NCI-H1092 (cell line): ENCODE data around the gene MEOX1.

ENCODE experiments used
- DNase-seq: peaks from one replicate; lab custom pipeline; 2025; lab: John Stamatoyannopoulos, UW

MEOX1 gene

DNA sequence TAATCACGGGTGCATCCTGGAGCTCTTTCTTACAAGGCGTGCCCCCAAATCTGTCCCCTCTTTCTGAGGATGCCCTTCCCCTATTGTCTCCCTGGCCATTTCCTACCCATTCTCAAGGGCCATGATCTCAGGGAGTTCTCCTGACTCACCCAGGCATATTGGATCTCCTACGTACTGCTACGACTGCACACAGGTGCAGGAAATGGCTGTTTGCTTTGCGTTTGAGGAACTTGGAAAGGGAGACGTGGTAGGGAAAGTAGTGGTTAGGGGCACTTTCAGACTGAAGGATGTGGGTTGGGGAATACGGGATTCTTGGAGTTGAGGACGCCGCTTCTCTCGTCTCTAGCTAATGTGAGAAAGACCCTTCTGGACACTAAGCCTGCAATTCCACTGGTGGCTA, 18.7 kb upstream of the MEOX1 start:
- no peak for DNase-seq

- no peak for DNase-seq
These were observed 18.2 kb upstream of the MEOX1 start for GRCh38 chr17:43679911-43680310.

DNA sequence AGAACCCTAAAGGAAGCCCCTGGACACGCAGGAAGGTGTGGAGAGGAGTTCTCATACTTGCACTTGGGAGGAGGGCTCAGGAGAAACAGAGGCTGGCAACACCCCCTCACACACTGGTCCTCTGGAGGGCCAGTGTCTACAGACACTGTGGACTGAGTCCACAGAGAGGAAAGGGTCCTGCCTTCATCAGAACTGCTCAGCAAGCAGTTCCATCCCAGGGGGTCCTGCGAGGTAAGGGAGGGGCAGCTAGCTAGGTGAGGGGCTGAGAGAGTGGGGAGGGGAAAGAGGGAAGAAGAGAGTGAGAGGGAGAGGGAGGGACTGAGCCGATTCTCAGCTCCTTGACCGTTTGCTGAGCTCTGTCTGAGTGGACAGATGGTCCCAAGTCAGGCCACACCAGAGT, 17.7 kb upstream of the MEOX1 start:
- no peak for DNase-seq

DNA sequence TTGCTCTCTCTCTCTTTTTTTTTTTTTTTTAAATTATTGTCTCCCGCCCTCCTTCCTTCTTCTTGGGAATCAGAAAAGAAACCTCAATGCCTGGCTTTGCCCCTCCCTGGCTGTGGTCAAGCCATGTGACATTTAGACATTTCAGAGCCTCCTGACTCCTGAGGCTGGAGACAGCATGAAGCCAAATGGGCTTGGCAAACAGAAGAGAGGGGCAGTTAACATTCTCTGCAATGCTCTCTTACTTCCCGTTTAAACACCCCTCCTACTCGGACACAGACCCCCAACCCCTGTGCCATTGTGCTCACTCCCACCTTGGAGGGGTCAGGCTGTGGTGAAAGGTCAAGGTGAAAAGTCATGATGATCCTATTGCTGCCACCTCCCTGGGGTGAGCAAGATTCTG, 14.7 kb upstream of the MEOX1 start:
- DNase-seq, result no peak

- DNase-seq, result no peak
These were observed 12.7 kb upstream of the MEOX1 start for GRCh38 chr17:43674394-43674793.

GRCh38 chr17:43673516-43674323, 12.0 kb upstream of the MEOX1 start:
- DNase-seq, result peak; percentile 11

- no peak for DNase-seq
These were observed 10.2 kb upstream of the MEOX1 start for GRCh38 chr17:43671755-43672519.

GRCh38 chr17:43671031-43671692, 9.4 kb upstream of the MEOX1 start:
- peak; percentile 78 for DNase-seq

GRCh38 chr17:43670645-43671030, 8.9 kb upstream of the MEOX1 start:
- no peak for DNase-seq

DNA sequence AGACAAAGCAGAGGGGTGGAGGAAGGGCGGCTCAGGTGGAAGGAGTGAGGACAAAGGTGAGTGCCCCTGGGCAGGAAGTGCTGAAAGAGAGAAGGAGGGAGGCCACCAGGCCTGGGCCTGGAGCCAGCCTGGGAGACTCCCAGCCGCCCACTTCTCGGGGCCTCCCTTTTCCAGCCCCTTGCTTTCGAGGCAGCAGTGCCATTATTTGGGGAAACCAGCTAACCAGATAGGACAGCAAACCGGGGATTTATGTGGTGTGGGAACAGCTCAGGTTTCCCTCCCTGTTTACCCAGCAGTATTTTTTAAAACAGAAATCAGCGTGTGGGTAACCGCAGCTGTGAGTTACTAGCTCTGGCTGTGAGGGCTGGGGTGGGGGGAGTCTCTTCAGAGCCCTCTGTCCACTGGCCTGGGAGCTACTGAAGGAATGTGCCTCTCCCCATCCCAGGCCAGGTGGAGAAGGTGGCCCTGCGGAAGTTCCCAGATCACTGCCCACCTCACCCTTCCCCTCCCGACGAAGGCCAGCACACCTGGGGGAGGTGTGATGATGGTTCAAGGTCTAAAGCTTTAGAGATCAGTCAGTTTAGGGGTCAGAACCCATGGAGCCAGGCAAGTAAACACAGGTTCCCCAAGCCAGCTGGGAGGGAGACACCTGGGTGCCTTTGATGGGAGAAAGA, 8.4 kb upstream of the MEOX1 start:
- peak; percentile 46 for DNase-seq

GRCh38 chr17:43667947-43668348, 6.2 kb upstream of the MEOX1 start:
- DNase-seq, result no peak

GRCh38 chr17:43667506-43667905, 5.8 kb upstream of the MEOX1 start:
- no peak for DNase-seq

DNA sequence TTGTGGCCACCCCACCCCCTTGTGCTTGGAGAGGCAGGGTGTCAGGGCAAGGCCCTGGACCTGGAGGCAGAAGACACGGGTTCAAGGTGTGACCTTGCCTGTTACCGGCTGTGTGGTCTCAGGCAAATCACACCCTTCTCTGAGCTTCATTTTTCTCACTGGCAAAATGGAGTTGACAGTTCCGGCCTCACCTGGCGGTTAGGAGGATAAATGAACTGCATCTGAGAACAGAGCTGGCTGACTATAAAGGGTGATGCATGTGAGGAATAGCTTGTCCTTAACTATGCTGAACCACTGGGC, 4.2 kb upstream of the MEOX1 start:
- no peak for DNase-seq

DNA sequence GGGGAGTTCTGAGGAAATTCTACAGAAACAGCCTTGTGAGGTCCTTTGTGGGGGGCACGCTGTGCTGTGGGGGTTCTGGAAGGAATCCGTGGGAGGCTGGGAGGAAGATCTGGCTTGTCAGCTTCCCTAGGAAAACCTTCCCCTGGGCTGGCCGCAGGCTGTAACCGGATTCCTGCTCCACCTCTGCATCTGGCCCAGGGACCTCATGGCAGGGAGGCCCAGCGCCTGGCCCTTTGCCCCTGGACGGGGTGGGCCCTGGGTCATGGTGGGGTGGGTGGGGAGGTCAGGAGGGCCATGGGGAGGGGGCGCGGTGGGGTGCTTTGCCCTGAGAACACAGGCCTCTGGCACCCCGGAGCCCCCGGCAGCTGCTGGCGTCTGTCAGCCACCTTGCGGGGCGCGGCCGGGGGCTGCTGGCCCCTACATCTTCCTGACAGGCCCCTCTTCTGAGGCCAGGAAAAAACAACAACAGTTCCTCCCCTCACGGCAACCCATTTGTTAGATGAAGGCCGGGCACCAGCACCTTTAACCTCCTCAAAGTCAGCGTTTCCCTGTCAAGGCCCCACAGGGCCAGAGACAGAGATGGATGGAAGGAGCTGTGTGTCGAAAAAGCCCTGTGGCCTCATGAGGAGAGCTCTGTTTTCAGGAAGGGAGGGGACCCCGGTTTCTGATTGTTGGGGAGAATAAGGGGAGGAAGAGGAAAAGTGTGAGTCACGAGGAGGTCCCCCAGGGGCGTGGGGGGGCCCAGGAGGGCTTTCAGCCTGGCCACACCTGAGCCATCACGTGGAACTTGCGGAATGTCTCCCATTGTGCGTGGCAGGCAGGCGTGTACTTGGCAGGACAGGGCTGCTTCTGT, 3.6 kb upstream of the MEOX1 start:
- DNase-seq, result no peak

DNA sequence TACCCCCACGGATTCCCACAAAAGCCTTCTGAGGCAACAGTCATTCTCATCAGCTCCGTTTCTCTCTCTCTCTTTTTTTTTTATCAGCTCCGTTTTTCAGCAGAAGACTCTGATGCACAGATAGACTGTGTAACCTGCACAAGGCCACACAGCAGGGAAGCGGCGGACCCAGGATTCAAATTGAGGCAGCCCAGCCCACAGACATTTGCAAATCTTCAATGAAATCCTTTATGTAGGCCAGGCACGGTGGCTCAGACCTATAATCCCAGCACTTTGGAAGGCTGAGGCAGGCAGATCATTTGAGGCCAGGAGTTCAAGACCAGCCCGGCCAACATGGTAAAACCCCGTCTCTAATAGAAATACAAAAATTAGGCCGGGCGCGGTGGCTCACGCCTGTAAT, 2.4 kb upstream of the MEOX1 start:
- no peak for DNase-seq

GRCh38 chr17:43663383-43663782, 1.7 kb upstream of the MEOX1 start:
- DNase-seq, result no peak

GRCh38 chr17:43662413-43663141, 855 bp upstream of the MEOX1 start:
- no peak for DNase-seq

- no peak for DNase-seq
These were observed 767 bp downstream of the MEOX1 start for GRCh38 chr17:43660816-43661493.

GRCh38 chr17:43659823-43660617, 1.7 kb downstream of the MEOX1 start:
- no peak for DNase-seq

DNA sequence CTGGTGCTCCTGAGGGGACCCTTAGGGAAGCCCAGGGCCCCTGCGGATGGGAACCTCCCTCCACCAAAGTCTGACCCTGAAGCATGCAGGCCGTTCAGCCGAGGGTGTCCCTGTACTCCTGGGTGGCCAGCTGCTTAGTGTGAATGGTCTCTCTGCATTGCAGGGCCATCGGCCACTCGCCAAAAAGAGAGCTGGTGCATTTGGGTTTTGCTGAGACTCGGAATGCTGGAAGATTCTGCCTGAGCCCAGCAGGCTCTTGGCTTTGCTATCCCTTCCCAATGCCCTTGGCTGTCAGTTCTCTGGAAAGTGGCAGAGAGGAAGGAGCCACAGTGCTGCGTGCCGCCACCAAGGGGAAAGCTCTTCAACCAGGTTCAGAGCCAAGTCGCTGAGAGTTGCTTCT, 2.8 kb downstream of the MEOX1 start:
- no peak for DNase-seq
